ENCODE results near the gene PKP3.

DNA sequence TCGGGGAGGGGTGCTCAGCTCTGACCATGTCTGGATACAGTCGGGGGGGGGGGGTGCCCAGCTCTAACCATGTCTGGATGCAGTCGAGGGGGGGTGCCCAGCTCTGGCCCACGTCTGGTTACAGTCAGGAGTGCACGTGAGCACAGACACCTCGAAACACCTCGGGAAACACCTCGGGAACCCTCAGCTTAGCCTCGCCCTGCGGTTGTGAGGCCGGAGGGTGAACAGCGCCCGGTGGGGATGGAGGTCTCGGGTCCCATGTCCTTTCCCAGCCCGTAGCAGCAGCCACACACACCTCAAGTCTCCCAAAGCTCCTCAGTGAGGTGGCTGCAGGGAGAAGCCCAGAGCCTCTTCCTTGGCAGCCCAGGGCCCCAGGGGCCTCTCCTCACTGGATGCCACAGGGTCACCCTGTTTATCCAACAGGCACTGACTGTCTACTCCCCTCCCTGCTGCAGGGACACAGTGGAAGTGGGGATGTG lies 18.7 kb downstream of the PKP3 start:
- TF ChIP-seq POLR2A (IDR thresholded peaks at IDR 0.05): no peak
- TF ChIP-seq, protein P1, sequence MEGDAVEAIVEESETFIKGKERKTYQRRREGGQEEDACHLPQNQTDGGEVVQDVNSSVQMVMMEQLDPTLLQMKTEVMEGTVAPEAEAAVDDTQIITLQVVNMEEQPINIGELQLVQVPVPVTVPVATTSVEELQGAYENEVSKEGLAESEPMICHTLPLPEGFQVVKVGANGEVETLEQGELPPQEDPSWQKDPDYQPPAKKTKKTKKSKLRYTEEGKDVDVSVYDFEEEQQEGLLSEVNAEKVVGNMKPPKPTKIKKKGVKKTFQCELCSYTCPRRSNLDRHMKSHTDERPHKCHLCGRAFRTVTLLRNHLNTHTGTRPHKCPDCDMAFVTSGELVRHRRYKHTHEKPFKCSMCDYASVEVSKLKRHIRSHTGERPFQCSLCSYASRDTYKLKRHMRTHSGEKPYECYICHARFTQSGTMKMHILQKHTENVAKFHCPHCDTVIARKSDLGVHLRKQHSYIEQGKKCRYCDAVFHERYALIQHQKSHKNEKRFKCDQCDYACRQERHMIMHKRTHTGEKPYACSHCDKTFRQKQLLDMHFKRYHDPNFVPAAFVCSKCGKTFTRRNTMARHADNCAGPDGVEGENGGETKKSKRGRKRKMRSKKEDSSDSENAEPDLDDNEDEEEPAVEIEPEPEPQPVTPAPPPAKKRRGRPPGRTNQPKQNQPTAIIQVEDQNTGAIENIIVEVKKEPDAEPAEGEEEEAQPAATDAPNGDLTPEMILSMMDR (IDR thresholded peaks at IDR 0.05): no peak

Measured in testis (tissue), 2 donors.